ENCODE results near the gene CUEDC1. TPM values are rescaled to one million over a fixed set of nuclear protein-coding genes. Genes with fewer than 3 reads are reported as not detected.

The CUEDC1 gene
- total and polyA plus RNA-seq, 2 experiments from 2014 or later = 11.1 to 13.6 TPM

DNA sequence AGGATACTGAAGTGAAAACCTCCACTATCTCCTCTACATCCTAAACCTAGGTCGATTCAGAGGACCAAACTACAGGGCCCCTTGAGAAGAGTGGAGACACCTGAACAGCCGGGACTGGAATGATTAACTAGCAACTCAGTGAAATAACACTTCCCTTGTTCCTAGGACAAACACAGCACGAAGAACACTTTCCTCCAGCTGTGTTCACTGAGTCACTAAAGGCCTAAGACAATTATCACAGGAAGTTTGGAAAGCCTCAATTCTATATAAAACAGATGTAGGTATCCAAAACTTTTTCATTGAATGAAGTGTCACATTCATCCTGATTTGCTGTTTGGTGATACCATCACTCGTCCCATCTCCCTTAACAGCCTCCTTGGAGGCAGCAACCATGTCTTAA is 15.5 kb upstream of the CUEDC1 start:
- Histone ChIP-seq H3K9ac (no peak overlapping the region), H3K27ac (peak overlapping the region; percentile 30; the same call in 1 of the 2 replicates), H4K20me1 (ENCODE audit: insufficient read depth) (no peaks in the 10 kb centered on the region), H3K9me3 (ENCODE audit: low read depth) (no peaks in the 10 kb centered on the region), H3K9me2 (ENCODE audit: insufficient read depth) (no peaks in the 10 kb centered on the region), H3K4me2 (ENCODE audit: unreplicated experiment) (no peak overlapping the region), H3F3A (ENCODE audit: insufficient read depth) (peaks cover 18% of the 10 kb centered on the region), H3K36me3 (ENCODE audit: low read depth) (peaks cover 11% of the 10 kb centered on the region; the same call in 1 of the 2 replicates), H3K79me2 (ENCODE audit: insufficient read depth) (no peaks in the 10 kb centered on the region), H3K27me3 (replicated peaks; ENCODE audit: insufficient read depth) (no peaks in the 10 kb centered on the region), H3K4me3 (no peak overlapping the region), H2AFZ (no peak overlapping the region), H3K4me1 (ENCODE audit: insufficient read depth) (peaks cover 21% of the 10 kb centered on the region)
- DNase-seq = peak; percentile 76
- in situ Hi-C loops (cut with MboI) = no loop called here
- TF ChIP-seq EZH2 (IDR thresholded peaks at IDR 0.05; ENCODE audit: insufficient read depth, poor library complexity, severe bottlenecking) (no peak), EZH2phosphoT487 (IDR thresholded peaks at IDR 0.05; ENCODE audit: insufficient read depth, low read depth) (no peak)
- 12 to 16% methylated on average over 4 of the region's 4 CpGs for WGBS, 2 experiments (ENCODE audit: low coverage in 1 of 2, low lambda C conversion rate in 2 of 2, missing lambda C conversion rate in 2 of 2)

DNA sequence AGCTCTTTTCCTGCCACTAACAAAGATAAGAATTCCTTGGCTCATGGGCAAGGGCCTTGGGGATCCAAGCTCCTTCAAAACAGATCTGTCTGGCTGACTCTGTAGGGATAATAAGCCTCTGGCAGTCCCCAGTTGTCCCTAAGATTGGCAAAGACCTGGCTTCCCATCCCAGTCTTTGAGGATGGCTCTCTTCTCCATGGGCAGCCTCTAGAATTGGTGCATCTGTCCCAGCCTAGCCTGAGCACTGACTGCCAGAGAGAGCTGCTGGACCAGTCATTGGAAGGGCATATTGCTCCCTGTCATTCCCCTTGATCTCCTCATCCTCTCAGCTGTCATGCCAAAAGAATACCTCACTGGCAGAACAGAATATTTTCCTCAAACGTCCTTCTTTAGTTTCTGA is 13.2 kb upstream of the CUEDC1 start:
- WGBS, 2 experiments (ENCODE audit: low coverage in 1 of 2, low lambda C conversion rate in 2 of 2, missing lambda C conversion rate in 2 of 2) = 88 to 100% methylated on average over 1 of the region's 1 CpG
- in situ Hi-C loops (cut with MboI) = no loop called here

DNA sequence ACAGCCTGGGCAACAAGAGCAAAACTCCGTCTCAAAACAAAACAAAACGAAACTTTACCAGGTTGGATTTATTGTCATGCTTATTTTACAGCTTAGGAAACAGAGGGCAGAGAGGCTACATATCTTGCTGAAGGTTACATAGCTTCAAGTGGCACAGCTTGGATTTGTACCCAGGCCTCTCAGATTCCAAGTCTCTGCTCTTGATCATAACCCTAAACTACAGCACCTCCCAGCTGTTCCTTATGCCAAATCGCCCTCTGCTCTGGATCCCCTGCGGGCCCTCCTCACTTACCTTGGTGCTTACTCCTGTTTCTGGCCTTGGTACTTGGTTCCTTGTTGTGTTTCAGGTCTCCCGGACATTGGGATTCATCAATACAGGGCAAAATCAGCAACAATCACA is 11.7 kb upstream of the CUEDC1 start:
- H2AFZ ChIP-seq = no peak overlapping the region
- H3K79me2 ChIP-seq (ENCODE audit: insufficient read depth) = no peaks in the 10 kb centered on the region
- in situ Hi-C loops (cut with MboI) = no loop called here
- WGBS, 2 experiments (ENCODE audit: low coverage in 1 of 2, low lambda C conversion rate in 2 of 2, missing lambda C conversion rate in 2 of 2) = 90 to 93% methylated on average over 5 of the region's 5 CpGs
- TF ChIP-seq EZH2phosphoT487 (IDR thresholded peaks at IDR 0.05; ENCODE audit: insufficient read depth, low read depth) (no peak), EZH2 (IDR thresholded peaks at IDR 0.05; ENCODE audit: insufficient read depth, poor library complexity, severe bottlenecking) (no peak)
- no peak overlapping the region for H3K9ac ChIP-seq
- H3K4me3 ChIP-seq = no peak overlapping the region
- H3K9me2 ChIP-seq (ENCODE audit: insufficient read depth) = no peaks in the 10 kb centered on the region
- H3K36me3 ChIP-seq (ENCODE audit: low read depth) = no peaks in the 10 kb centered on the region
- H3K4me1 ChIP-seq (ENCODE audit: insufficient read depth) = peaks cover 10% of the 10 kb centered on the region
- no peak overlapping the region for H3K4me2 ChIP-seq (ENCODE audit: unreplicated experiment)
- peaks cover 10% of the 10 kb centered on the region for H3F3A ChIP-seq (ENCODE audit: insufficient read depth)
- no peaks in the 10 kb centered on the region for H3K9me3 ChIP-seq (ENCODE audit: low read depth)
- no peaks in the 10 kb centered on the region for H3K27me3 ChIP-seq (replicated peaks; ENCODE audit: insufficient read depth)
- H4K20me1 ChIP-seq (ENCODE audit: insufficient read depth) = no peaks in the 10 kb centered on the region
- no peak for DNase-seq
- no peak overlapping the region for H3K27ac ChIP-seq

More for the DNA sequence above, 13.2 kb upstream of the CUEDC1 start:
- Histone ChIP-seq H3K27me3 (replicated peaks; ENCODE audit: insufficient read depth) (no peaks in the 10 kb centered on the region), H3K27ac (no peak overlapping the region), H3K36me3 (ENCODE audit: low read depth) (no peaks in the 10 kb centered on the region), H4K20me1 (ENCODE audit: insufficient read depth) (no peaks in the 10 kb centered on the region), H3K9me3 (ENCODE audit: low read depth) (no peaks in the 10 kb centered on the region), H3K79me2 (ENCODE audit: insufficient read depth) (no peaks in the 10 kb centered on the region), H3K4me3 (no peak overlapping the region), H3K9ac (no peak overlapping the region), H3K4me1 (ENCODE audit: insufficient read depth) (peaks cover 10% of the 10 kb centered on the region), H2AFZ (no peak overlapping the region), H3F3A (ENCODE audit: insufficient read depth) (peaks cover 11% of the 10 kb centered on the region), H3K9me2 (ENCODE audit: insufficient read depth) (no peaks in the 10 kb centered on the region), H3K4me2 (ENCODE audit: unreplicated experiment) (no peak overlapping the region)
- TF ChIP-seq EZH2phosphoT487 (IDR thresholded peaks at IDR 0.05; ENCODE audit: insufficient read depth, low read depth) (no peak), EZH2 (IDR thresholded peaks at IDR 0.05; ENCODE audit: insufficient read depth, poor library complexity, severe bottlenecking) (no peak)
- DNase-seq = no peak

- TF ChIP-seq EZH2 (IDR thresholded peaks at IDR 0.05; ENCODE audit: insufficient read depth, poor library complexity, severe bottlenecking) (no peak), EZH2phosphoT487 (IDR thresholded peaks at IDR 0.05; ENCODE audit: insufficient read depth, low read depth) (no peak)
- peaks cover 10% of the 10 kb centered on the region for H3K4me1 ChIP-seq (ENCODE audit: insufficient read depth)
- no peak overlapping the region for H3K9ac ChIP-seq
- in situ Hi-C loops (cut with MboI) = no loop called here
- no peak overlapping the region for H3K4me2 ChIP-seq (ENCODE audit: unreplicated experiment)
- H3F3A ChIP-seq (ENCODE audit: insufficient read depth) = peaks cover 4% of the 10 kb centered on the region
- no peak overlapping the region for H3K27ac ChIP-seq
- no peaks in the 10 kb centered on the region for H3K36me3 ChIP-seq (ENCODE audit: low read depth)
- H3K79me2 ChIP-seq (ENCODE audit: insufficient read depth) = no peaks in the 10 kb centered on the region
- DNase-seq = no peak
- H3K4me3 ChIP-seq = no peak overlapping the region
- no peaks in the 10 kb centered on the region for H3K27me3 ChIP-seq (replicated peaks; ENCODE audit: insufficient read depth)
- H4K20me1 ChIP-seq (ENCODE audit: insufficient read depth) = no peaks in the 10 kb centered on the region
- no peak overlapping the region for H2AFZ ChIP-seq
- H3K9me3 ChIP-seq (ENCODE audit: low read depth) = no peaks in the 10 kb centered on the region
- WGBS, 2 experiments (ENCODE audit: low coverage in 1 of 2, low lambda C conversion rate in 2 of 2, missing lambda C conversion rate in 2 of 2) = 90 to 93% methylated on average over 5 of the region's 5 CpGs
- no peaks in the 10 kb centered on the region for H3K9me2 ChIP-seq (ENCODE audit: insufficient read depth)
Measured at GRCh38 chr17:57966246-57966645, 11.0 kb upstream of the CUEDC1 start.
